HCT116 (cell line): Measurements from ENCODE around the gene ALDH1A1. TPM values are rescaled to one million over a fixed set of nuclear protein-coding genes. Genes with fewer than 3 reads are reported as not detected.

Source experiments
- ATAC-seq: fragments of 200-7000 bp; cut with Tn5 transposase; 2 replicates; pipeline ENCODE4 v1.9.1; 2020; ENCODE audit warnings: mild to moderate bottlenecking, moderate library complexity
- BruUV-seq: library from RNA; stranded (reverse); fragments of 400-500 nt; replicated peaks from 2 replicates; lab custom pipeline; 2021; lab: Mats Ljungman, UMichigan
- CTCF ChIA-PET: fragments of 300-600 bp; sonication (Branson Sonifier 250); formaldehyde crosslinking; loops from one replicate; lab custom pipeline; 2021; ENCODE audit warnings: antibody characterized with exemption; lab: Charles Lee
- POLR2A ChIA-PET: fragments of 300-600, 350-600 bp; sonication (Branson Sonifier 250); formaldehyde crosslinking; loops from one replicate; lab custom pipeline; 2021; ENCODE audit warnings: antibody characterized with exemption; lab: Charles Lee
- RAD21 ChIA-PET, 2 experiments: fragments of 300-600 bp; sonication (Branson Sonifier 250); formaldehyde crosslinking; loops; one replicate each; lab custom pipeline; 2023; ENCODE audit warnings: low total read pairs in 2 of 2; ENCODE audit not compliant: uncharacterized antibody in 2 of 2, unreplicated experiment in 2 of 2, low non-redundant PET in 1 of 2; lab: Charles Lee
- DNase-seq: peaks from one replicate; pipeline ENCODE4 v3.0.0-alpha.2; 2010; ENCODE audit warnings: low read depth, low spot score
- H2AFZ ChIP-seq: fragments of 200-600 bp; shearing (Covaris generic), sonication (generic); 2 replicates; pipeline ENCODE4 v1.6.1; 2017; ENCODE audit warnings: low read depth, mixed run types, mixed read lengths, antibody characterized with exemption, low read length; ENCODE audit not compliant: poor library complexity, severe bottlenecking
- H3K27ac ChIP-seq: 2 replicates; pipeline ENCODE4 v1.5.1; 2012; ENCODE audit warnings: low read depth, low read length
- H3K27me3 ChIP-seq: fragments of 200-600 bp; sonication (generic); 2 replicates; pipeline ENCODE4 v1.6.1; 2016; ENCODE audit warnings: mixed run types, low read length, mixed read lengths; ENCODE audit not compliant: insufficient read depth
- H3K36me3 ChIP-seq, 2 experiments: fragments of 200-500 bp in 1 of 2; fragments of 200-600 bp in 1 of 2; sonication (Bioruptor generic) in 1 of 2; sonication (generic) in 1 of 2; 2 replicates each; pipeline versions ENCODE4 v1.5.1 to v1.6.1; 2014 to 2016; ENCODE audit warnings: low read length in 2 of 2, inconsistent platforms in 1 of 2, mixed read lengths in 1 of 2, mixed run types in 1 of 2; ENCODE audit not compliant: insufficient read depth in 2 of 2, control insufficient read depth in 1 of 2
- H3K4me1 ChIP-seq, 2 experiments: fragments of 200-600 bp in 1 of 2; sonication (generic) in 1 of 2; 2 replicates each; pipeline versions ENCODE4 v1.5.1 to v1.6.1; 2012 to 2017; ENCODE audit warnings: low read length in 2 of 2, inconsistent platforms in 1 of 2, mild to moderate bottlenecking in 1 of 2, mixed read lengths in 1 of 2, mixed run types in 1 of 2, moderate library complexity in 1 of 2; ENCODE audit not compliant: insufficient read depth in 2 of 2, control insufficient read depth in 1 of 2
- H3K4me2 ChIP-seq: fragments of 200-600 bp; sonication (generic); 2 replicates; pipeline ENCODE4 v1.6.1; 2017; ENCODE audit warnings: mixed run types, low read length, mixed read lengths
- H3K4me3 ChIP-seq, 2 experiments: fragments of 200-600 bp in 1 of 2; sonication (generic) in 1 of 2; replicated peaks in 1 of 2; 2 replicates each; pipeline ENCODE4 v1.5.1; 2011 to 2016; ENCODE audit warnings: low read length in 2 of 2, control low read depth in 1 of 2, low read depth in 1 of 2, mild to moderate bottlenecking in 1 of 2, mixed read lengths in 1 of 2, mixed run types in 1 of 2
- H3K79me2 ChIP-seq: fragments of 200-600 bp; sonication (generic); 2 replicates; pipeline ENCODE4 v1.6.1; 2017; ENCODE audit warnings: mild to moderate bottlenecking, mixed run types, low read length, moderate library complexity, mixed read lengths; ENCODE audit not compliant: insufficient read depth
- H3K9ac ChIP-seq: fragments of 200-600 bp; sonication (generic); 2 replicates; pipeline ENCODE4 v1.6.1; 2016; ENCODE audit warnings: low read length, mixed read lengths
- H3K9me2 ChIP-seq: fragments of 200-600 bp; sonication (generic), shearing (Covaris generic); 2 replicates; pipeline ENCODE4 v1.6.1; 2017; ENCODE audit warnings: mixed run types, mild to moderate bottlenecking, moderate library complexity; ENCODE audit not compliant: insufficient read depth
- H3K9me3 ChIP-seq, 2 experiments: fragments of 200-500 bp in 1 of 2; fragments of 200-600 bp in 1 of 2; sonication (Bioruptor generic) in 1 of 2; sonication (generic) in 1 of 2; 2 replicates each; pipeline ENCODE4 v1.6.1; 2014 to 2017; ENCODE audit warnings: low read length in 2 of 2, mixed read lengths in 2 of 2, inconsistent platforms in 1 of 2, low read depth in 1 of 2, mild to moderate bottlenecking in 1 of 2, mixed run types in 1 of 2, moderate library complexity in 1 of 2; ENCODE audit not compliant: control insufficient read depth in 1 of 2, insufficient read depth in 1 of 2
- H4K20me1 ChIP-seq: fragments of 200-600 bp; sonication (generic), shearing (Covaris generic); 2 replicates; pipeline ENCODE4 v1.6.1; 2017; ENCODE audit warnings: mixed run types, mild to moderate bottlenecking, moderate library complexity; ENCODE audit not compliant: insufficient read depth
- CBX3 ChIP-seq: IDR thresholded peaks from 2 replicates; pipeline ENCODE4 v1.6.1; 2012; ENCODE audit warnings: low read depth
- CEBPB ChIP-seq: IDR thresholded peaks from 2 replicates; pipeline ENCODE4 v1.6.1; 2012; ENCODE audit warnings: low read depth
- ELF1 ChIP-seq: IDR thresholded peaks from 2 replicates; pipeline ENCODE4 v1.6.1; 2012; ENCODE audit warnings: low read depth, borderline replicate concordance
- POLR2A ChIP-seq: IDR thresholded peaks from 2 replicates; pipeline ENCODE4 v1.7.0; 2011; ENCODE audit warnings: borderline replicate concordance; ENCODE audit not compliant: insufficient read depth, insufficient read length; ENCODE audit errors: extremely low read depth
- SIN3A ChIP-seq: IDR thresholded peaks from 2 replicates; pipeline ENCODE4 v1.6.1; 2012; ENCODE audit warnings: low read depth
- SP1 ChIP-seq: IDR thresholded peaks from 2 replicates; pipeline ENCODE4 v1.6.1; 2012; ENCODE audit warnings: low read depth
- TCF7L2 ChIP-seq: IDR thresholded peaks from 2 replicates; pipeline ENCODE4 v1.7.0; 2011; ENCODE audit warnings: borderline replicate concordance, inconsistent platforms; ENCODE audit not compliant: insufficient read depth, insufficient read length; ENCODE audit errors: extremely low read depth
- ZFX ChIP-seq: fragments of 450-650 bp; IDR thresholded peaks from 2 replicates; pipeline ENCODE4 v1.6.1; 2017
- intact Hi-C: fragments of 100-400 bp; cut with micrococcal nuclease; formaldehyde crosslinking; loops from 2 replicates; pipeline ENCODE4 v1.10.0; 2022
- total RNA-seq: library from RNA; stranded (reverse); gene quantifications from one replicate; pipeline ENCODE4 v1.2.1, GENCODE V29; 2021; ENCODE audit not compliant: unreplicated experiment
- TF ChIP-seq, protein P1 (sequence below), 3 experiments: fragments of 200-600 bp in 1 of 3; sonication (generic) in 1 of 3; IDR thresholded peaks in 2 of 3; conservative IDR thresholded peaks in 1 of 3; 2 replicates each; pipeline ENCODE4 v1.5.1; 2012 to 2017; ENCODE audit warnings: low read depth in 2 of 3, low read length in 2 of 3, antibody characterized with exemption in 1 of 3, borderline replicate concordance in 1 of 3, control low read depth in 1 of 3, mild to moderate bottlenecking in 1 of 3, mixed read lengths in 1 of 3, mixed run types in 1 of 3, moderate library complexity in 1 of 3; ENCODE audit not compliant: insufficient read depth in 1 of 3

The ALDH1A1 gene
- total RNA-seq, 1 experiment from 2014 or later = 0.44 TPM

GRCh38 chr9:72931897-72932296 is 21.0 kb downstream of the ALDH1A1 start:
- Histone ChIP-seq H4K20me1 (no peaks in the 10 kb centered on the region), H3K9ac (no peak overlapping the region), H3K79me2 (no peaks in the 10 kb centered on the region), H3K4me2 (no peak overlapping the region), H3K36me3 (no peaks in the 10 kb centered on the region), H3K9me2 (no peaks in the 10 kb centered on the region), H3K27ac (no peak overlapping the region), H3K4me3 (no peak overlapping the region), H2AFZ (no peak overlapping the region), H3K4me1 (no peaks in the 10 kb centered on the region), H3K27me3 (no peaks in the 10 kb centered on the region), H3K9me3 (no peaks in the 10 kb centered on the region)
- no peak for DNase-seq
- no peak for TF ChIP-seq SIN3A
- TF ChIP-seq POLR2A = no peak
- TF ChIP-seq SP1 = no peak
- TF ChIP-seq CBX3 = no peak
- TF ChIP-seq ZFX = no peak
- no peak for TF ChIP-seq CEBPB
- no peak for TF ChIP-seq TCF7L2
- no peak for TF ChIP-seq ELF1
- BruUV-seq = no TSS peak
- intact Hi-C loops = no loop called here
- ChIA-PET POLR2A (no interaction called here), CTCF (no interaction called here), RAD21 (no interaction called here)
- no peak for ATAC-seq

- ChIA-PET RAD21 (no interaction called here), POLR2A (no interaction called here), CTCF (no interaction called here)
- H3K4me1 ChIP-seq = no peaks in the 10 kb centered on the region
- DNase-seq (no peak), ATAC-seq (no peak)
- H2AFZ ChIP-seq = no peak overlapping the region
- H3K27ac ChIP-seq = no peak overlapping the region
- intact Hi-C loops = no loop called here
- no peaks in the 10 kb centered on the region for H3K9me3 ChIP-seq
- no peak overlapping the region for H3K4me2 ChIP-seq
- H3K9ac ChIP-seq = no peak overlapping the region
- no peaks in the 10 kb centered on the region for H3K27me3 ChIP-seq
- H3K9me2 ChIP-seq = no peaks in the 10 kb centered on the region
- no peaks in the 10 kb centered on the region for H4K20me1 ChIP-seq
- TF ChIP-seq, protein P1, sequence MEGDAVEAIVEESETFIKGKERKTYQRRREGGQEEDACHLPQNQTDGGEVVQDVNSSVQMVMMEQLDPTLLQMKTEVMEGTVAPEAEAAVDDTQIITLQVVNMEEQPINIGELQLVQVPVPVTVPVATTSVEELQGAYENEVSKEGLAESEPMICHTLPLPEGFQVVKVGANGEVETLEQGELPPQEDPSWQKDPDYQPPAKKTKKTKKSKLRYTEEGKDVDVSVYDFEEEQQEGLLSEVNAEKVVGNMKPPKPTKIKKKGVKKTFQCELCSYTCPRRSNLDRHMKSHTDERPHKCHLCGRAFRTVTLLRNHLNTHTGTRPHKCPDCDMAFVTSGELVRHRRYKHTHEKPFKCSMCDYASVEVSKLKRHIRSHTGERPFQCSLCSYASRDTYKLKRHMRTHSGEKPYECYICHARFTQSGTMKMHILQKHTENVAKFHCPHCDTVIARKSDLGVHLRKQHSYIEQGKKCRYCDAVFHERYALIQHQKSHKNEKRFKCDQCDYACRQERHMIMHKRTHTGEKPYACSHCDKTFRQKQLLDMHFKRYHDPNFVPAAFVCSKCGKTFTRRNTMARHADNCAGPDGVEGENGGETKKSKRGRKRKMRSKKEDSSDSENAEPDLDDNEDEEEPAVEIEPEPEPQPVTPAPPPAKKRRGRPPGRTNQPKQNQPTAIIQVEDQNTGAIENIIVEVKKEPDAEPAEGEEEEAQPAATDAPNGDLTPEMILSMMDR (IDR thresholded peaks at IDR 0.05 in 2 of 3, conservative IDR thresholded peaks at IDR 0.05 in 1 of 3; ENCODE audit: borderline replicate concordance in 1 of 3, insufficient read depth in 1 of 3, low read depth in 2 of 3, low read length in 2 of 3) = no peak
- H3K4me3 ChIP-seq = no peak overlapping the region
- no peaks in the 10 kb centered on the region for H3K79me2 ChIP-seq
- BruUV-seq = no TSS peak
- no peaks in the 10 kb centered on the region for H3K36me3 ChIP-seq
Measured at GRCh38 chr9:72931437-72931836, 21.4 kb downstream of the ALDH1A1 start.
